Right atrium auricular region (tissue), 2 donors: ENCODE measurements around the gene HBS1L. TPM values are rescaled to one million over a fixed set of nuclear protein-coding genes. Genes with fewer than 3 reads are reported as not detected.

ENCODE experiments used
- DNase-seq: peaks from one replicate; pipeline ENCODE4 v3.0.0-alpha.2; 2019; ENCODE audit warnings: low spot score
- H3K27ac ChIP-seq, 2 donors: fragments of 200-600 bp; sonication (generic); 1 replicate in 1 of 2; 2 replicates in 1 of 2; pipeline ENCODE4 v1.5.1; 2016 to 2019
- H3K27me3 ChIP-seq, 2 donors: fragments of 200-600 bp; sonication (generic); one replicate each; pipeline versions ENCODE4 v1.5.1 to v1.6.0; 2017 to 2019
- H3K36me3 ChIP-seq: fragments of 200-600 bp; sonication (generic); one replicate; pipeline ENCODE4 v1.5.1; 2016
- H3K4me1 ChIP-seq, 2 donors: fragments of 200-600 bp; sonication (generic); one replicate each; pipeline versions ENCODE4 v1.5.1 to v1.6.0; 2017 to 2019
- H3K4me3 ChIP-seq, 2 donors: fragments of 200-600 bp; sonication (generic); 1 replicate in 1 of 2; 2 replicates in 1 of 2; pipeline ENCODE4 v1.5.1; 2017 to 2019; ENCODE audit warnings: mild to moderate bottlenecking in 1 of 2, moderate library complexity in 1 of 2
- H3K9me3 ChIP-seq, 2 donors: fragments of 200-600 bp; sonication (generic); one replicate each; pipeline ENCODE4 v1.5.1; 2019
- CTCF ChIP-seq, 2 donors: fragments of 200-600 bp; sonication (generic); IDR thresholded peaks; one replicate each; pipeline ENCODE4 v1.5.1; 2019; ENCODE audit warnings: antibody characterized with exemption in 2 of 2
- total RNA-seq, 2 donors: library from RNA; depleted of rRNA; stranded (reverse); fragments of >200 nt; gene quantifications; one replicate each; pipeline ENCODE4 v1.1.0, GENCODE V29; 2016

The HBS1L gene
- total RNA-seq, 2 donors from 2014 or later = 42.9 to 60.4 TPM

GRCh38 chr6:135025175-135025574 is 29.4 kb downstream of the HBS1L start:
- TF ChIP-seq CTCF (IDR thresholded peaks at IDR 0.05) = no peak
- H3K27ac ChIP-seq = no peak overlapping the region
- H3K4me3 ChIP-seq = no peak overlapping the region
- H3K9me3 ChIP-seq = no peaks in the 10 kb centered on the region
- H3K27me3 ChIP-seq = no peaks in the 10 kb centered on the region
- H3K36me3 ChIP-seq = no peaks in the 10 kb centered on the region
- no peak for DNase-seq
- H3K4me1 ChIP-seq = no peaks in the 10 kb centered on the region

GRCh38 chr6:135022050-135022697 is 32.4 kb downstream of the HBS1L start:
- no peaks in the 10 kb centered on the region for H3K27me3 ChIP-seq
- no peak overlapping the region for H3K4me3 ChIP-seq

GRCh38 chr6:135021310-135022049 is 33.1 kb downstream of the HBS1L start:
- TF ChIP-seq CTCF (IDR thresholded peaks at IDR 0.05) = no peak
- no peak overlapping the region for H3K27ac ChIP-seq
- DNase-seq = no peak

More at GRCh38 chr6:135022050-135022697, 32.4 kb downstream of the HBS1L start:
- no peak overlapping the region for H3K27ac ChIP-seq
- no peak for DNase-seq
- H3K9me3 ChIP-seq = no peaks in the 10 kb centered on the region
- no peaks in the 10 kb centered on the region for H3K4me1 ChIP-seq
- no peak for TF ChIP-seq CTCF (IDR thresholded peaks at IDR 0.05)
- H3K36me3 ChIP-seq = no peaks in the 10 kb centered on the region

GRCh38 chr6:135018941-135019340 is 35.7 kb downstream of the HBS1L start:
- Histone ChIP-seq H3K36me3 (no peaks in the 10 kb centered on the region), H3K9me3 (no peaks in the 10 kb centered on the region), H3K27me3 (no peaks in the 10 kb centered on the region), H3K4me3 (no peak overlapping the region), H3K4me1 (no peaks in the 10 kb centered on the region), H3K27ac (no peak overlapping the region)
- DNase-seq = no peak
- no peak for TF ChIP-seq CTCF (IDR thresholded peaks at IDR 0.05)

More at GRCh38 chr6:135021310-135022049, 33.1 kb downstream of the HBS1L start:
- H3K27me3 ChIP-seq = no peaks in the 10 kb centered on the region
- H3K4me3 ChIP-seq = no peak overlapping the region
- H3K4me1 ChIP-seq = no peaks in the 10 kb centered on the region
- no peaks in the 10 kb centered on the region for H3K9me3 ChIP-seq
- H3K36me3 ChIP-seq = no peaks in the 10 kb centered on the region

- H3K27ac ChIP-seq = no peak overlapping the region
- no peak for DNase-seq
Observed at GRCh38 chr6:135018052-135018451, 36.6 kb downstream of the HBS1L start.

More at GRCh38 chr6:135018052-135018451, 36.6 kb downstream of the HBS1L start:
- no peak for TF ChIP-seq CTCF (IDR thresholded peaks at IDR 0.05)
- Histone ChIP-seq H3K4me3 (no peak overlapping the region), H3K4me1 (no peaks in the 10 kb centered on the region), H3K27me3 (no peaks in the 10 kb centered on the region), H3K9me3 (no peaks in the 10 kb centered on the region), H3K36me3 (no peaks in the 10 kb centered on the region)
